K562 (cell line): Measurements from ENCODE around the gene PAN2. TPM values are rescaled to one million over a fixed set of nuclear protein-coding genes. Genes with fewer than 3 reads are reported as not detected.
A peak's percentile ranks its signal among the peaks of the same experiment; 100 is the strongest.

Experiments
- ASH1L ChIP-seq: fragments of 450-650 bp; IDR thresholded peaks from 2 replicates; pipeline ENCODE4 v1.6.1; 2018; ENCODE audit warnings: borderline replicate concordance, mild to moderate bottlenecking, low read depth; ENCODE audit not compliant: partially characterized antibody
- ATF7 ChIP-seq: fragments of 450-650 bp; IDR thresholded peaks from 2 replicates; pipeline ENCODE4 v1.7.1; 2014; ENCODE audit warnings: mild to moderate bottlenecking, moderate library complexity
- BRD4 ChIP-seq: fragments of 200-600 bp; sonication (generic); IDR thresholded peaks from 2 replicates; pipeline ENCODE4 v1.6.1; 2017; ENCODE audit warnings: inconsistent platforms
- C11orf30 ChIP-seq: fragments of 450-650 bp; IDR thresholded peaks from 2 replicates; pipeline ENCODE4 v1.6.1; 2016; ENCODE audit warnings: low read depth, mild to moderate bottlenecking
- CTCF ChIP-seq, 3 experiments: IDR thresholded peaks in 2 of 3; conservative IDR thresholded peaks in 1 of 3; 2 replicates each; pipeline ENCODE4 v1.5.1; 2011 to 2012; ENCODE audit warnings: low read length in 3 of 3, mild to moderate bottlenecking in 3 of 3, control low read depth in 2 of 3, improper control_type of control experiment in 1 of 3, inconsistent platforms in 1 of 3, low read depth in 1 of 3, mixed read lengths in 1 of 3, moderate library complexity in 1 of 3; ENCODE audit not compliant: insufficient read depth in 2 of 3
- DMBX1 ChIP-seq: fragments of 250-450 bp; sonication (Bioruptor Pico); IDR thresholded peaks from 2 replicates; pipeline ENCODE4 v1.8.0; 2022; ENCODE audit warnings: inconsistent platforms, mild to moderate bottlenecking, moderate library complexity, borderline replicate concordance
- EP300 ChIP-seq: IDR thresholded peaks from 2 replicates; pipeline ENCODE4 v1.6.1; 2012; ENCODE audit warnings: low read length, improper control_type of control experiment
- FOXM1 ChIP-seq, 2 experiments: fragments of 450-650 bp in 1 of 2; sonication (generic) in 1 of 2; formaldehyde crosslinking in 1 of 2; IDR thresholded peaks; 2 replicates each; pipeline versions ENCODE4 v1.6.1 to v1.9.0; 2017 to 2022; ENCODE audit warnings: low read depth in 2 of 2, mild to moderate bottlenecking in 2 of 2, missing genetic modification reagents in 1 of 2, moderate library complexity in 1 of 2
- GATAD2B ChIP-seq: fragments of 450-650 bp; IDR thresholded peaks from 2 replicates; pipeline ENCODE4 v1.6.1; 2017; ENCODE audit warnings: mild to moderate bottlenecking, borderline replicate concordance
- PKNOX1 ChIP-seq: fragments of 450-650 bp; IDR thresholded peaks from 2 replicates; pipeline ENCODE4 v1.6.1; 2016
- SP2 ChIP-seq: IDR thresholded peaks from 2 replicates; pipeline ENCODE4 v1.6.1; 2011; ENCODE audit warnings: mild to moderate bottlenecking, low read depth, low read length, moderate library complexity; ENCODE audit not compliant: poor library complexity, severe bottlenecking; ENCODE audit errors: extremely low read depth
- STAT5A ChIP-seq: IDR thresholded peaks from 2 replicates; pipeline ENCODE4 v1.6.1; 2012; ENCODE audit warnings: low read length, inconsistent platforms, borderline replicate concordance
- ZBTB26 ChIP-seq: fragments of 450-650 bp; formaldehyde crosslinking; IDR thresholded peaks from 2 replicates; pipeline ENCODE4 v1.4.0; 2022; ENCODE audit warnings: missing genetic modification characterization
- ZBTB7A ChIP-seq: IDR thresholded peaks from 2 replicates; pipeline ENCODE4 v1.6.1; 2011; ENCODE audit warnings: low read depth, mild to moderate bottlenecking, low read length, moderate library complexity, borderline replicate concordance; ENCODE audit not compliant: control insufficient read depth
- ZNF253 ChIP-seq: fragments of 250-450 bp; sonication (Bioruptor Pico); conservative IDR thresholded peaks from 2 replicates; pipeline ENCODE4 v1.6.1; 2021; ENCODE audit warnings: mild to moderate bottlenecking
- ZNF589 ChIP-seq: fragments of 200-800 bp; sonication (Bioruptor generic); IDR thresholded peaks from 2 replicates; pipeline ENCODE4 v1.6.1; 2016; ENCODE audit warnings: low read depth, missing genetic modification characterization, missing compliant biosample characterization
- polyA plus RNA-seq, 8 experiments: library from polyadenylated mRNA; depleted of rRNA in 4 of 8; stranded (reverse) in 5 of 8; unstranded in 3 of 8; fragments of >200 nt; fragmentation: Nextera tagmentation in 2 of 8; fragmentation: Illumina TruSeq in 1 of 8; extraction: Ambion mirVana in 2 of 8; extraction: Trizol in 1 of 8; gene quantifications; 2 replicates each; pipeline versions ENCODE4 v1.2.1 to v1.2.3, GENCODE V29; 2011 to 2014; ENCODE audit warnings: inconsistent platforms in 1 of 8, missing spikeins in 1 of 8
- total RNA-seq, 7 experiments: library from RNA; depleted of rRNA in 6 of 7; stranded (reverse); fragments of >200 nt in 6 of 7; fragmentation: Illumina TruSeq in 2 of 7; extraction: Trizol in 2 of 7; gene quantifications; 2 replicates each; pipeline versions ENCODE4 v1.2.1 to v1.2.3, GENCODE V29; 2011 to 2021; ENCODE audit warnings: low replicate concordance in 1 of 7

Gene PAN2
- total and polyA plus RNA-seq, 9 of the 15 experiments (the other 6 are each of a cell fraction or from before 2014, with no cell fraction given): 15.0 to 66.1 (median 25.9) TPM

- TF ChIP-seq ZBTB26 (CRISPR knock-in tag) (no peak), SP2 (no peak), STAT5A (peak; percentile 70), ATF7 (peak; percentile 55; the same call in 1 of the 2 replicates), ASH1L (no peak), DMBX1 (CRISPR knock-in tag) (peak; percentile 71), CTCF (IDR thresholded peaks at IDR 0.05 in 2 of 3, conservative IDR thresholded peaks at IDR 0.05 in 1 of 3; ENCODE audit: insufficient read depth in 2 of 3, low read depth in 1 of 3, low read length in 3 of 3) (peak; percentile 71 to 79 (median 74)), GATAD2B (peak; percentile 21; the same call in 1 of the 2 replicates), ZNF589 (CRISPR knock-in tag) (no peak), EP300 (peak; percentile 60; the same call in 1 of the 2 replicates), PKNOX1 (peak; percentile 9; the same call in 1 of the 2 replicates), FOXM1 (IDR thresholded peaks at IDR 0.05; ENCODE audit: low read depth) (peak; percentile 28; the same call in 1 of the 2 replicates), FOXM1 (CRISPR knock-in tag; IDR thresholded peaks at IDR 0.05; ENCODE audit: low read depth) (no peak), C11orf30 (peak; percentile 93), BRD4 (no peak), ZNF253 (no peak), ZBTB7A (peak; percentile 87; the same call in 1 of the 2 replicates)
Measured at GRCh38 chr12:56377310-56377988, 43.6 kb upstream of the PAN2 start (continued).
